ENCODE data around the gene UVSSA.

GRCh38 chr4:1307951-1308735, 38.9 kb upstream of the UVSSA start:
- TF ChIP-seq CTCF (IDR thresholded peaks at IDR 0.05) (no peak), EZH2 (IDR thresholded peaks at IDR 0.05; ENCODE audit: borderline replicate concordance, insufficient read depth, low read depth, low read length, poor library complexity, severe bottlenecking) (no peak)

Measured in B cell (primary cell).